GM18511 (cell line): Measurements from ENCODE around the gene CD151.

Experiments
- ATAC-seq: cut with Tn5 transposase; IDR thresholded peaks from one replicate; pipeline ENCODE4 v1.9.1; 2021; ENCODE audit warnings: mild to moderate bottlenecking, moderate library complexity; ENCODE audit not compliant: unreplicated experiment

Gene CD151

DNA sequence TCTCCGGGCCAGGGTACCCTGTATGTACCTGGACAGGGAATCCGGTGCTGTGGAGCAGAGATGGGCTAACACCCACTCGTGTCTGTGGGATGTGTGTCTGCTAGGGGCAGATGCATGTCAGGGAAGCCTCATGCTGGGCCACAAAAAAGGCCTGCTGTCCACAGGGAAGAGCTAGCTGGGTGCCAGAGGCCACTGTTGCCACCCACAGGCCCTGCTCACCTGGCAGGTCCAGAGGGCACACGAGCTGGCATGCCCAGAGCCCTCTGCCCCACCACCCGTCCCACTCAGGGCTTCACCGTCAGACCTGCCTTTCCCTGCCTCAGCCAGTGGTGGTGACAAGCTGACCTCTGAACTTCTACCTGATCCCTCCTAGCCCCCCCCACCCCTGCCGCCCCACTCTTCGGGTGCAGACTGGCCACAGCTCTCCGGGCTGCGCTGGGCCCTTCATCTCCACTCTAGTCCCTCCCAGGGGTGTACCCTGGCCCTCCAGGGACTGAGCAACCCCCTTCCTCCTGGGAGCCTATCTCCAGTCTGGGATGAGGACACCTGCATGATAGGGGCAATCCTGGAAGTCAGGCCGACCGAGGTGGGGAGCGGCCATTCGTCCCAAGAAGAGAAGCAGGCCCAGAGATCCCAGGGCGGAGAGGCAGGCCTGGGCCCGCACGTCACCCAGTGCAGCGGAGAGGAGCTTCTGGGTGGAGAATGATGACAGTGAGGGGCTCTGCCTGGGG, 36.0 kb upstream of the CD151 start:
- ATAC-seq: no peak

DNA sequence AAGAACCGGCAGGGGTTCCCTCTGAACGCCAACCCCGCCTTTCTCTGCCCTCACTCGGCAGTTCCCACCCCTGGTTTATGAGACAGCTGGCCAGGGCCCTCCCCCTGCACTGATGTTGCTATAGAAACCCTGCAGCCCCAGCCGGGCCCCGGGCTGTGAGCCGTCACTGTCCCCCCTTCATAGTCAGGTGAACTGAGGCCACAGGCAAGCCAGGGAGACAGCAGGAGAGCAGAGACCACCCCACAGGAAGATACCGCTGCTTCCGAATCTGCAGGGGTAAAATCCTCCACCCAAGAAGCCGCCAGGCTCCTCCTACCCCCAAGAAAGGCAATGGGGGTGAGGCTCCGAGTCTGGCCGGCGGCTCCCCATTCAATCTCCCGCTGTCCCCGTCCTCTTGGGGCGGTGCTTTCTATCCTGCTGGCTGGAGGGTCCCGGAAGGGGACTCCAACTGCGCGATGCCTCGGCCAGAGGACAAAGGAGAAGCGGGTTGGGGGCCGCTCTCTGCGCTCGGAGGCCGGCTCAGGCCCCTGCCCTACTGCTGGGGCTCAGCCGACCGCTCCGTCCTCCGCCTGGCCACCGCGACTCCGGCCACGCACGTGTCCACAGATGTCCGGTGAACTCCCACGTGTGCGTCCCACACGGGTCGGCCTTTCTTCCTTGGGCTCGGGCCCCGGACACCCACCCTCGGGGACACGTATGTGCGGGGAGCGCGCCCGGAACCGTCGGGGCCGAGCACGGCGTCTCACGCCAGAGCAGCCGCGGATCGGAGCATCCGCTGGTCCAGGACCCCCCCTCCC, 35.3 kb upstream of the CD151 start:
- peak; percentile 56 for ATAC-seq

DNA sequence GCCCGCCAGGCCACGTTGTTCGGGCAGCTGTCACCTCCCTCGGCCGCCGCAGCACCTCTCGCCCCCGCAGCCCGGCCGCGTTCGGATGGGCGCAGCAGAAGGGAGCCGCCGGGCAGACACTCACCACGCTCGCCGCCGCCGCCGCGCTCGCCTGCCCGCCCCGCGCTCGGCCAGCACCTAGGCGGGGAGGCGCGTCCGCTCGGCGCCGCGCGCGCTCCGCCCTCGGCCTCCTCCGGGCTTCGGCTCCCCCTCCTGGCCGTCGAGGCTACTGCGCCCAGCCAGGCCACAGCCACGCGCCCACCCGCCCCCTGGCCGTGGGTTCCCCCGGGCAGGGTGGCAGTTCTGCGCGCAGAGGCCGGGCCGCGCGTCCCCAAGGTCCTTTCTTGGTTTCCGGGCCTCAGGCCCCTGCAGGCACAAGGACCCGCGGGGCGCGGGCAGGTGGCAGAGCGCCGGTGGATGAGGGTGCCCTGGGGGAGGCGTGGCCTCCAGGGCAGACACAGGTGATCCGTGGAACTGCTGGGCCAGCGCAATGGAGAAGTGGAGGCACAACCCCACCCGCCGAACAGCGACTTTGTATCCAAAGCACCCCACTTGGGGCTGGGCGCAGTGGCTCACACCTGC, 34.5 kb upstream of the CD151 start, which contains the start of gene SLC25A22:
TSS of gene SLC25A22 (minus strand) at position 189 of the 621 bp plus-strand sequence. CDS start 3,275 bp downstream, outside the sequence.
- peak; percentile 71 for ATAC-seq

DNA sequence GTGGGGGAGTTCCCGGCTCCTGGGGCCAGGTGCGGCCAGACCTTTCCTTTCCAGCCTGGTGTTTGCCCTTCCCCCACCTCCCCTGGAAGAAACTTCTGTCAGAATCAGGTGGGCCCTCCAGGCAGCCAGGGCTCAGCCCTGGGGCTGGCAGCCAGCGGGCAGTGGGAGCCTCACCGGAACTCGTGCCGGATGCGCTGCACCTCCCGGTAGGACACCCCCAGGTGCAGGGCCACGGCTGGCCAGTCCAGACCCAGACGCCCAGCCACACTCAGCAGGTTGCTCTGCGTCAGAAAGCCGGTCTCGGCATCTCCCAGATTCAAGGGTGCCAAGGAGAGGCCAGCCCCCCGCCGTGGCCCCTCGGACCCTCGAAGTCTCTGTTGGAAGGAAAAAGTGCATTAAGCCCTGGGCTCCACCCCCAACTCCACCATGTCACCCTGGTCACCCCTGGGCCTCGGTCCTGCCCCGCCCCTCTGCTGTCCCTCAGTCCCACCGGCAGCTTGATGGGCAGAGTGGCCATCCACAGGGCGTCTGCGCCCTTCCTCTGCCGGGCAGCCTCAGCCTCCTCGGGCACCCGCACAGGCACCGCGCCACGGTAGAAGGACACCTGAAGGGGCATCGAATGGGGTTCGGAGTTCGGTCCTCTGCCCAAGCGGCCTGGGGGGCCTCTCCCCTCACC, 33.0 kb upstream of the CD151 start:
- ATAC-seq: no peak

DNA sequence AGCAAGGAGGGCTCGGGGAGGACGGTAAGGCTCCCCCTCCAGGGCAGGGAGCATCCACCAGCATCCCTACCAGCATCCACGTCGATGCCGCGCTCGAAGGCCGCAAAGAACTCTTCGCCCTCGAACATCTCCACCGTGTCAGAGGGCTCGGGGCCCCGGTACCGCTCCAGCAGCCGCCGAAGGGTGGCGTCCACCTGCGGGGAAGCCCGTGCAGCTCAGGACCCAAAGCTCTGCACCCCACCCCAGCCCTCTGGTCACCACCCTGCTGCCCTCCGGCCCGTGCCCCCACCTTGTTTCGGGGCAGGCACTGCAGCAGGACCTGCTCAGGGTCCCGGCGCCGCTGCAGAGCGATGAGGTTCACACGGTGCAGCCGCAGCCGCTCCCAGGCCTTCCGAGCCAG, 32.3 kb upstream of the CD151 start:
- ATAC-seq: no peak

DNA sequence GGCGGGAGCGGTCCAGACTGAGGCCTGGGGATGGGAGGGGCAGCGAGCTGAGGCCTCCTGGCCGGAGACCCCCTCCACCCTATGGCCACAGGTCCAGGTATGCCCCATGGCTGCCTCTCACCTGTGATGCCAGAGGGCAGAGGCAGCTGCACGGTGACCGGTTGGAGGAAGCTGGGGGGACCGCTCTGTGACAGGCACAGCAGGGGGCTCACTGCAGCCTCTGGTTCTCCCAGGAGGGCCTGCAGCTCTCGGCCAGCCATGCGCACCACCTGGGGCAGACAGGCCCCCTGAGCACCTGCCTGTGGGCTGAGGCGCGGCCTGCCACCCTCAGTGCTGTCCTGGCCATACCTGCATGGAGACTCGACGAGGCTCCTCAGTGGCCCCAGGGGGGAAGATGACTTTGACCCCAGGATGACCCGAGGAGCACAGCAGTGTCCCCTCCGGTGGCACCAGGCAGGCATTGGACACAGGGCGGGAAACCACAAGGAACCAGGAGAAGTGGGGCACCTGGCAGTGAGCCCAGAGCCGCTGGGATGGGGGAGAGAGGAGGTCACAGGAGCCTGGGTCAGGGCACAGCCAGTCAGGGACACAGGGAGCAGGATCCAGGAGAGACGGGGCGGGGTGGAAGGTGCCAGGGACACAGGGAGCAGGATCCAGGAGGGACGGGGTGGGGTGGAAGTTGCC, 31.5 kb upstream of the CD151 start:
- no peak for ATAC-seq

DNA sequence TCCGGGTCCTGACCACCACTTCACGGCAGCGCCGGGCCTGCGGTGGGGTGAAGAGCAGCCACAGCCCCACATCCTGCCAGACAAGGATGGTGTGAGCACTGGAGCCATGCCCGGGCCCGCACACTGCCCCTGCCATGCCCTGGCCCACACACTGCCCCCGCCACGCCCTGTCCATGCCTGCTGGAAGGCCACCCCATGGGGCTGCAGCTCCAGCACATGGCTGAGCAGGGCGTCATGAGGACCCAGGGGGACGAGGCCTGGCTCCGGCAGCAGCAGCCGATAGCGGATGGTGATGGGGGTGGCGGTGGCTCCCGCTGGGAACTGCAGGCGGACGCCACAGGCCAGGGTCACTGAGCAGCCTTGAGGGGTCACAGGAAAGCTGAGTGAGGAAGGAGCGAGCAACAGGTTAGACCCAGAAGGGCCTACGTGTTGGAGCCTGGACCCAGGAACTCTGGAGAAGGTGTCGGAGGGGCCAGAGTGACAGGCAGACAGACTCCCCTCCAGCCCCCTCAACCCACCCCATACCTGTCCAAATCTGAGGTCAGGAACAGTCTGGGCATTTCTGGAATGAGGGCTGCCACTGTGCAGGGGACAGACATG, 30.6 kb upstream of the CD151 start:
- ATAC-seq: no peak

DNA sequence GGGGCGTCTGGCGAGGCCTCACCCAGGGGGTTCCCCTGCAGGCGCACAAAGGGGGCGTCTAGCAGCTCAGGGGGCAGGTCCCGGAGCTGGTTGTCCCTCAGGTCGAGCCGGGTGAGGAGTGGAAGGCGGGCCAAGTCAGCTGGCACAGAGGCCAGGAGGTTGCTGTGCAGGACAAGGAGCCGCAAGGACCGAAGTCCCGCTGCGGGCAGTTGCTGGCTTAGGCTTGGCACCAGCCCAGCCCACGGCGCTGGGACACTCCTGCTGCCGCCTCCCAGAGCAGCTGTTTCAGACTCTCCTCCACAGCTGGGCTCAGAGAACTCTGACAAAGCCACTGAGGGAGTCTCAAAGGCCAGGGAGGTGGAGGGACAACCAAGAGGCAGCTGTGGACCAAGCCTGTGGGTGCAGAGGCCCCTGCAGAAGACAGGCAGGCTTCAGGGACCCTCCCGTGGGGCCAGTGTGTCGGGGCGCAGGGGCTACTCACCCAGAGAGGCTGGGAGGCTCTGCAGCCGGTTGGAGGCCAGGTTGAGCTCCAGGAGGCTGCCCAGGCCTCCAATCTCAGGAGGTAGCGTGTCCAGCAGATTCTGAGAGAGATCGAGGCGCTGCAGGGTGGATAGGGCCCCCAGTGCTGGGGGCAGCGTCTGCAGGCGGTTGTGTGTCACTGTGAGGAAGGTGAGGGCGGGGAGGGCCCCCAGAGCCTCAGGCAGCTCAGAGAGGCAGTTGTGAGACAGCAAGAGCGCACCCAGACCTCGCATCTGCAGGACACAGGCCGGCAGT, 29.9 kb upstream of the CD151 start:
- ATAC-seq: no peak

DNA sequence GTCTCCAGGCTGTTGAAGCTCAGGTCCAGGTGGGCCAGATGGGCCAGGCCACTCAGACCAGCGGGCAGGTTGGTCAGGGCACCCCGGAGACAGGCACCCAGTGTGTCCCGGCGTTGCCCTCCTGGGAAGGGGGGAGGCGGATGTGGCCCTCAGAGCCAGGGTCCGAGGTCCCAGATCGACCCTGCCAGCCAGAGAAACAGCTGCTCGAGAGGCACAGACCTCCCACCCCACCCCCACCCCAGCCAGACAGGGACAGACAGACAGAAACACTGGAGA, 29.3 kb upstream of the CD151 start:
- ATAC-seq: no peak

DNA sequence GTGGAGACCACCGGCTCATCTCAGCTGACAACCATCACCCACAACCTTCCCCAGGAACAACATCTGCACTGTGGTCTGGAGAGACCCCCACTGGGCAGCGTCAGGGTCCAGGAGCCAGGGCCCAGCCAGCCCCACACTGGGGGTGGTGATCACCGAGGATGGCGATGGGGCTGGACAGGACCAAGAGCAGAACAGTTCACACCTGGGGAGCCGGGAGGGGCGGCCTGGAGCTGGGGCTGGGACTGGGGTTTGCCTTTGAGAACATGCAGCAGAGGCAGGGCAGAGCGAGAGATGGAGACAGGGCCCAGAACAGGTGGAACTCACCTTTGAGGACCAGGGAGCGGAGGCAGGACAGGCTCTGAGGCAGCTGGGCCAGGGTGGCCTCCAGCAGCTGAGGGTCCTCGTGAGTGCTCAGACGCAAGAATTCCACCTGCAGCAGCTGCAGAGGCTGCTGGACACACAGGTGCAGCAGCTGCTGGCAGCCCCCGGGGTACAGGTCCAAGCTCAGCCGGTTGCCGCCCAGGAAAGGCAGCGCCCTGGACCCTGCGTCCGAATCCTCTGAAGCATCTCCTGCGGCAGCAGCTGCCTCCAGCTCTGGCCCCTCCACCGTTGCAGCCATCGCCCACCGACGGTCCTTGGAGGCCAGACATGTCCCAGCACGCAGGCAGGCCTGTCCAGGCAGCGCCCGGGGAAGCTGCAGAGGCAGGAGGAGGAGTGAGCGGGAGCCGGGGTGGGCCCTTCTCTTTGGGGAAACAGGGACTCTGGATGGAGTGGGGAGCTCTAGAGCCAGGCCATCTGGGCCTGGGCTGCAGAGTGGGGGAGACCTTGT, 28.8 kb upstream of the CD151 start:
- no peak for ATAC-seq

DNA sequence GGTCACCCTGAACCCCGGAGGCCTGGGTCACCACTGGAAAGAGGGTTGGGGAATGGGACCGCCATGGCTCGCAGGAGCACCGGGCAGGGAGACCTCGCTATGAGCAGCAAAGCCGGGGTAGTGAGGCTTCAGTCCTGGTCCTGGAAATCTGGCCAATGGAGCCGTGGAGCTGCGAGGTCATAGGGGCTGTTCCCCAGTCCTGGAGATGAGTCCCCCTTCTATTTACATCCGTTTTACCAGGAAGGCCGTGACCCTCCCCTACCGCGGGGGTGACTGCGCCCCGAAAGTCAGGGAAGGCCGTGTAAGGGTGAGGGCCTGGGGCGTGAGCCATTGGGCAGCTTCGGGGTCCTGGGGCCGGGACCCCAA, 28.2 kb upstream of the CD151 start:
- no peak for ATAC-seq

DNA sequence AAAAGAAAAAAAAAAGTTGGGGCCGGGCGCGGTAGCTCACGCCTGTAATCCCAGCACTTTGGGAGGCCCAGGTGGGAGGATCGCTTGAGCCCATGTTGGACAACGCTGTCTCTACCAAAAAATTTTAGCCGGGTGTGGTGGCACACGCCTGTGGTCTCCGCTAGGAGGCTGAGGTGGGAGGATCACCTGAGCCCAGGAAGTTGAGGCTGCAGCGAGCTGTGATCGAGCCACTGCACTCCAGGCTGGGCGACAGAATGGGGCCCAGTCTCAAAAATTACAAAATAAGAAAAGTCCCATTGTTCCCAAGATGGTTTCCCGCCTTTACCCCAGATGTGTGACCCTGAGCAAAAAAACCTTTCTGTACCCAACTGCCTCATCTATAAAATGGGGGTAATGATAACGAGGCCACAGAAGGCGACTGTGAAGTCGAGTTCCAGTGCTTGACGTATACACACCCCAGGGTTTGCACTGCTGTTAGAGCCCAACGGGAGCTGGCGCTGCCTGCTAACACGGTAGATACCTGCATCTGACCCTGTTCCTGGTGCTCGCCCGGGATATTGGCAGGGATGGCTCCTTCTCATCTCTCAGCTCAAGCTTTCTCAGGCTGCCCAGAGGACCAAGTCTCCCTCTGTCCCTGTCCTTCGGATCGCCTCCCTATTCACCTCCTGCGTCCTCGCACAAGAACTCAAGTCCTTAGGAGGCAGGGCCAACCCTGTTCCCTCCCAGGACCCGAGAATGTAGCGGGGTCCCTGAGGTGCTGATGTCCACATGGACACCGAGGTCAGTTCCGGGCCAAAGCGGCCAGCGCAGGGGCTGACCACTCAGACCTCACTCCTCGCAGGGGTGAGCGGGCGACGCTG, 24.1 kb upstream of the CD151 start:
- ATAC-seq: no peak

DNA sequence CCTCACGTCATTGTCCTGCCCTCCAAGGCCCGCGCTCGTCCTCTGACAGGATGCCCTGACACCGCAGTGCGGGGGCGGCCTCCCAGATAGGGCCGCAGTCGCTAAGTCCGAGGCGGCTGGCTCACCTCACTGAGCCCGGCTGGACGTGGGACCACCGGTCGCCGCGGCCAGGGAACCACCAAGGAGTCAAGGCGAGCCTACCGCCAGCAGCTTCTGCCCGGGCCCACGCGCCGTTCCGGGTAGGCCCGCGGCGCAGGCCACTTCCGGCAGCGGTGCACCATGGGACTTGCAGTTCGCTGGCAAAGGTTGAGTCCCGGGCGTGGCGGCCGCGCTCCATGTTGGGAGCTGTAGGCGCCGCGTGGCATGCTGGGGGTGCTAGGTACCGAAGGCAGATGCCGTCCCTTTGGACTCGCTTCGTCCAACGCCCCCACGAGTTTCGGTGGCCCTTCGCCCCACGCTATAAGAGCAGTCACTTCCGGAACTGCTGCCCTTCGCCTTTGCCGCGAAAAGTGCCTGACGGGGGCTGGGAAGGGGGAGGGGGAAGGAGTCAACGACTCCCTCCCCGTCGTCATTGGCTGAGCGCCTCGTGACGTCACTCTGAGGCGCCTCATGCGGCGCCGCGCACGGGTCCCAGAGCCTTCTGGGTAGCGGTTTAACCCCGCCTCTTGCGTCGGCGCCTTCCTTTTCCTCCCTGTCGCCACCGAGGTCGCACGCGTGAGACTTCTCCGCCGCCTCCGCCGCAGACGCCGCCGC, 23.3 kb upstream of the CD151 start, which contains the start of gene RPLP2:
TSS of gene RPLP2 (plus strand) at position 681 of the 753 bp plus-strand sequence. CDS start 268 bp downstream, outside the sequence.
- ATAC-seq: peak; percentile 69

DNA sequence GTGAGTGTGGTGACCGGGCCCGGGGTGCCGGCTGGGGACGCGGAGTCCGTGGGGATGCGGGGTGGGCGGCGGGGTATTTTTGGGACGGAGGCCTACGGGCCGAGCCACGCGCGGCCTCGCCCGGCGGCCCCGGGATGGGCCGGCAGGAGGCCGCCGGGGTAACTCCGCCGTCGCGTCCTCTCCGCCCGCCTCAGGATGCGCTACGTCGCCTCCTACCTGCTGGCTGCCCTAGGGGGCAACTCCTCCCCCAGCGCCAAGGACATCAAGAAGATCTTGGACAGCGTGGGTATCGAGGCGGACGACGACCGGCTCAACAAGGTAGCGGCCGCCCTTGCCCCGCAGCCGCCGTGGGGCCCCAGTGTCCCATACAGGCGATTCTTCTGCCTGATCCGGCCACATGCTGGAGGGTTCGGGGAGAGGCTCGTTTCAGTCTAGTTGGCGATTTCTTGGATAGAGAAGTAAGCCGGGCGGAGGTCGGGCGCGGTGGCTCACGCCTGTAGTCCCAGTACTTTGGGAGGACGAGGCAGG, 22.6 kb upstream of the CD151 start:
- ATAC-seq: peak; percentile 14

DNA sequence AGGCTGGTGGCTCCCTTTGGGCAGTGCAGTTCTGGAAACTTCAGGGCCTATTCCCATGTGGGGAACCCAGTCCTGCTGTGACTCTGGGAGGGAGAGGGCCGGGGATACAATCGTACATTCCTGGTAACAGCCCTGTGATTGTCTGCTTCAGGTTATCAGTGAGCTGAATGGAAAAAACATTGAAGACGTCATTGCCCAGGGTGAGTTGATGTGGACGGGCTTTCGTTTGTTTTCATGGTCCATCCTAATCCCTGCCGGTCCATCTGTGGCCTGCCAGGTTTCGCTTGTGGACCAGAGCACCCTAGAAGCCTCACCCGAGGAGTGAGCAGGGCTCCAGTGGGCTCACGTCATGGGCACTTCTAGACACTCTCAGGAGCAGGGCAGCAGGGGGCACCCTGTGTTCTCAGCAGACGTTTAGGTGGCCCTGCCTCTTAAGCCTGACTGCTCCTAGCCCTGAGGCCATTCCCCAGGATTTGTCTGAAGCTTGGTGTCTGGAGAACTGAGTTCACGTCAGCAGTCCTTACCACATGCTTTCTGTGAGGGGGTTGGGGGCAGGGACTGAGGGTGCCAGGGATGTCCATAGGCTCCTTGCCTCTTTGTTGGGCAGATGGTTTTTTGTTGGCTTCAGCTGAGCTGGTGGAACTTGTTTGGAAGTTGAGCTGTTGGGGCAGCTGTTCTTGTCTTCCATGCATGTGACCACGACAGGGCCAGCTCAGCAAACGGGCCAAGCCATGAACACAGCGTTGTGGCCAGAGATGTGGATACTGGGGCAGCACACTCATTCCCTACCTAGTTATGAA, 21.1 kb upstream of the CD151 start:
- ATAC-seq: no peak

DNA sequence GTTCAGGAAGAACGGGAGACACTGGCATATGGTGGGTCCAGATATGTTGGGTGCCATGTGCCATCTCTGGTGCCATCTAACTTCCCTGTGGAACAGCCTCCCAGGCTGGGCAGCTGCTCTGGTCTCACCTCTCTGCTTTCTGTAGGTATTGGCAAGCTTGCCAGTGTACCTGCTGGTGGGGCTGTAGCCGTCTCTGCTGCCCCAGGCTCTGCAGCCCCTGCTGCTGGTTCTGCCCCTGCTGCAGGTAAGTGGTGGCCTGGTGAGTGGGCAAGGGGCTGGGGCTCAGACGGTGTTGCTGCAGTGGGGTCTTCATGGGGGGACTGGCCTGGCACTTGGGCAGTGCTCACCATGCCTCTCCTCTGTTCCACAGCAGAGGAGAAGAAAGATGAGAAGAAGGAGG, 20.4 kb upstream of the CD151 start:
- ATAC-seq: no peak
